ENCODE measurements around the gene FAM89A. TPM values are rescaled to one million over a fixed set of nuclear protein-coding genes. Genes with fewer than 3 reads are reported as not detected.
"Not testable (repeated sequence)": the region's sequence is repeated elsewhere in the genome, so short reads cannot be mapped to it uniquely, and the experiment has no call there.

The FAM89A gene
- total RNA-seq, 4 donors from 2014 or later = 11.1 to 63.0 (median 23.5) TPM

GRCh38 chr1:231026576-231026975, 13.5 kb downstream of the FAM89A start:
- H3K4me1 ChIP-seq = no peaks in the 10 kb centered on the region
- WGBS, 2 donors = 69 to 75% methylated on average over 6 of the region's 6 CpGs
- no peak overlapping the region for H3K27ac ChIP-seq
- no peaks in the 10 kb centered on the region for H3K36me3 ChIP-seq
- no peak for DNase-seq (ENCODE audit: low spot score in 2 of 2)
- H3K27me3 ChIP-seq = no peaks in the 10 kb centered on the region
- no peak for TF ChIP-seq CTCF (IDR thresholded peaks at IDR 0.05)
- no peak for TF ChIP-seq POLR2A (IDR thresholded peaks at IDR 0.05)
- TF ChIP-seq EP300 (IDR thresholded peaks at IDR 0.05) = no peak
- H3K9me3 ChIP-seq = no peaks in the 10 kb centered on the region
- no peak overlapping the region for H3K4me3 ChIP-seq

- Histone ChIP-seq H3K27ac (no peak overlapping the region), H3K9me3 (no peaks in the 10 kb centered on the region), H3K36me3 (peaks cover 0 to 16% (median 0%) of the 10 kb centered on the region in 3 donors), H3K4me3 (no peak overlapping the region), H3K27me3 (no peaks in the 10 kb centered on the region), H3K4me1 (no peaks in the 10 kb centered on the region)
- TF ChIP-seq CTCF (IDR thresholded peaks at IDR 0.05) (no peak), POLR2A (IDR thresholded peaks at IDR 0.05) (no peak), EP300 (IDR thresholded peaks at IDR 0.05) (no peak)
- no peak for DNase-seq (ENCODE audit: low spot score in 2 of 2)
- 77 to 83% methylated on average over 9 of the region's 9 CpGs for WGBS, 2 donors
These were observed 16.9 kb downstream of the FAM89A start for GRCh38 chr1:231023150-231023549.

GRCh38 chr1:231022543-231022942, 17.5 kb downstream of the FAM89A start:
- DNase-seq (ENCODE audit: low spot score in 2 of 2); H3K4me3 ChIP-seq; H3K4me1 ChIP-seq; H3K27me3 ChIP-seq; H3K27ac ChIP-seq; H3K9me3 ChIP-seq: not testable (repeated sequence)
- 94 to 97% methylated on average over 7 of the region's 7 CpGs for WGBS, 2 donors
- peaks cover 0 to 20% (median 0%) of the 10 kb centered on the region in 3 donors for H3K36me3 ChIP-seq

GRCh38 chr1:231021540-231022031, 18.5 kb downstream of the FAM89A start:
- no peak overlapping the region for H3K4me3 ChIP-seq
- no peaks in the 10 kb centered on the region for H3K4me1 ChIP-seq
- H3K36me3 ChIP-seq = peaks cover 0 to 20% (median 0%) of the 10 kb centered on the region in 3 donors
- no peak overlapping the region for H3K27ac ChIP-seq
- no peak for TF ChIP-seq POLR2A (IDR thresholded peaks at IDR 0.05)
- TF ChIP-seq EP300 (IDR thresholded peaks at IDR 0.05) = no peak
- no peak for TF ChIP-seq CTCF (IDR thresholded peaks at IDR 0.05)
- H3K9me3 ChIP-seq = no peaks in the 10 kb centered on the region
- DNase-seq (ENCODE audit: low spot score in 2 of 2) = no peak
- WGBS, 2 donors = 76 to 79% methylated on average over 12 of the region's 12 CpGs
- H3K27me3 ChIP-seq = no peaks in the 10 kb centered on the region

GRCh38 chr1:231020816-231021215, 19.2 kb downstream of the FAM89A start:
- WGBS, 2 donors = 42 to 46% methylated on average over 7 of the region's 7 CpGs
- no peak overlapping the region for H3K4me3 ChIP-seq
- H3K4me1 ChIP-seq = no peaks in the 10 kb centered on the region
- peaks cover 0 to 20% (median 0%) of the 10 kb centered on the region in 3 donors for H3K36me3 ChIP-seq
- no peak for TF ChIP-seq CTCF (IDR thresholded peaks at IDR 0.05)
- TF ChIP-seq POLR2A (IDR thresholded peaks at IDR 0.05) = no peak
- no peak for TF ChIP-seq EP300 (IDR thresholded peaks at IDR 0.05)
- no peaks in the 10 kb centered on the region for H3K9me3 ChIP-seq
- H3K27ac ChIP-seq = no peak overlapping the region
- DNase-seq (ENCODE audit: low spot score in 2 of 2) = no peak
- no peaks in the 10 kb centered on the region for H3K27me3 ChIP-seq

GRCh38 chr1:231020139-231020601, 19.9 kb downstream of the FAM89A start:
- no peak overlapping the region for H3K4me3 ChIP-seq
- H3K4me1 ChIP-seq = no peaks in the 10 kb centered on the region
- TF ChIP-seq EP300 (IDR thresholded peaks at IDR 0.05) (no peak), POLR2A (IDR thresholded peaks at IDR 0.05) (no peak), CTCF (IDR thresholded peaks at IDR 0.05) (no peak)
- no peaks in the 10 kb centered on the region for H3K9me3 ChIP-seq
- no peaks in the 10 kb centered on the region for H3K27me3 ChIP-seq
- peaks cover 0 to 22% (median 0%) of the 10 kb centered on the region in 3 donors for H3K36me3 ChIP-seq
- DNase-seq (ENCODE audit: low spot score in 2 of 2) = no peak
- no peak overlapping the region for H3K27ac ChIP-seq
- 68 to 78% methylated on average over 14 of the region's 14 CpGs for WGBS, 2 donors

Measured in tibial nerve (tissue), 4 donors.